Activated T-helper 1 cell treated with anti-CD3 and anti-CD28 coated beads, Interleukin-12 subunit alpha, Interleukin-12 subunit beta, Interleukin-2, Interleukin-4 antibody, amounts not matched to agents 30 ng/mL and 10 ng/mL and 1 ng/mL, durations not matched to agents 14 hours and 24 hours and 36 hours (primary cell): Measurements from ENCODE around the gene COL26A1. TPM values are rescaled to one million over a fixed set of nuclear protein-coding genes. Genes with fewer than 3 reads are reported as not detected.
"Not testable (repeated sequence)": the region's sequence is repeated elsewhere in the genome, so short reads cannot be mapped to it uniquely, and the experiment has no call there.

Experiments used
- DNase-seq: peaks from one replicate; pipeline ENCODE4 v3.0.0; 2021; ENCODE audit warnings: low spot score
- H3K27ac Mint-ChIP-seq: one replicate; pipeline ENCODE4 v1.8.0; 2021; ENCODE audit warnings: mild to moderate bottlenecking, mixed read lengths
- H3K27me3 Mint-ChIP-seq: one replicate; pipeline ENCODE4 v1.8.0; 2022; ENCODE audit warnings: mild to moderate bottlenecking, moderate library complexity, mixed read lengths; ENCODE audit not compliant: insufficient read depth
- H3K36me3 Mint-ChIP-seq: one replicate; pipeline ENCODE4 v1.8.0; 2021; ENCODE audit warnings: low read depth, mixed read lengths
- H3K4me1 Mint-ChIP-seq: one replicate; pipeline ENCODE4 v1.8.0; 2021; ENCODE audit warnings: low read depth, mixed read lengths
- H3K4me3 Mint-ChIP-seq: one replicate; pipeline ENCODE4 v1.8.0; 2021; ENCODE audit warnings: mild to moderate bottlenecking, moderate library complexity, mixed read lengths
- H3K9me3 Mint-ChIP-seq: one replicate; pipeline ENCODE4 v1.8.0; 2021; ENCODE audit warnings: mixed read lengths
- intact Hi-C: fragments of 100-400 bp; cut with micrococcal nuclease; formaldehyde crosslinking; loops from one replicate; pipeline ENCODE4 v1.15.1; 2024
- total RNA-seq: library from RNA; stranded (reverse); gene quantifications from 2 replicates; pipeline ENCODE4 v1.2.3, GENCODE V29; 2022

COL26A1 gene
- total RNA-seq, 1 donor from 2014 or later = not detected

GRCh38 chr7:101349300-101349699, 13.4 kb upstream of the COL26A1 start:
- H3K4me3 Mint-ChIP-seq, H3K27ac Mint-ChIP-seq, H3K27me3 Mint-ChIP-seq, H3K4me1 Mint-ChIP-seq, intact Hi-C loops, H3K9me3 Mint-ChIP-seq, H3K36me3 Mint-ChIP-seq, DNase-seq: not testable (repeated sequence)

GRCh38 chr7:101352920-101353308, 9.8 kb upstream of the COL26A1 start:
- Mint-ChIP-seq H3K27me3 (peaks cover 2% of the 10 kb centered on the region), H3K27ac (no peak overlapping the region), H3K9me3 (no peaks in the 10 kb centered on the region), H3K4me3 (no peak overlapping the region), H3K4me1 (no peaks in the 10 kb centered on the region), H3K36me3 (no peaks in the 10 kb centered on the region)
- DNase-seq = no peak
- intact Hi-C loops = no loop called here

GRCh38 chr7:101357433-101357832, 5.2 kb upstream of the COL26A1 start:
- no peak overlapping the region for H3K27ac Mint-ChIP-seq
- H3K4me1 Mint-ChIP-seq = no peaks in the 10 kb centered on the region
- H3K36me3 Mint-ChIP-seq = no peaks in the 10 kb centered on the region
- no peaks in the 10 kb centered on the region for H3K9me3 Mint-ChIP-seq
- H3K4me3 Mint-ChIP-seq = no peak overlapping the region
- H3K27me3 Mint-ChIP-seq = peaks cover 11% of the 10 kb centered on the region
- intact Hi-C loops = no loop called here
- no peak for DNase-seq

- no peaks in the 10 kb centered on the region for H3K9me3 Mint-ChIP-seq
- H3K27ac Mint-ChIP-seq = no peak overlapping the region
- intact Hi-C loops = no loop called here
- H3K4me3 Mint-ChIP-seq = no peak overlapping the region
- no peak for DNase-seq
- peaks cover 34% of the 10 kb centered on the region for H3K27me3 Mint-ChIP-seq
- no peaks in the 10 kb centered on the region for H3K4me1 Mint-ChIP-seq
- no peaks in the 10 kb centered on the region for H3K36me3 Mint-ChIP-seq
These were observed 590 bp downstream of the COL26A1 start for GRCh38 chr7:101363196-101363733.

GRCh38 chr7:101363734-101364374, 1.2 kb downstream of the COL26A1 start:
- Mint-ChIP-seq H3K27ac (no peak overlapping the region), H3K4me1 (no peaks in the 10 kb centered on the region), H3K4me3 (no peak overlapping the region), H3K27me3 (peaks cover 36% of the 10 kb centered on the region), H3K36me3 (no peaks in the 10 kb centered on the region), H3K9me3 (no peaks in the 10 kb centered on the region)
- DNase-seq = peak; percentile 54
- intact Hi-C loops = loop anchor here (1.0 kb wide), 3 partner anchors 47 to 143 kb away; no protein-coding TSS in a partner anchor

- Mint-ChIP-seq H3K27me3 (peaks cover 37% of the 10 kb centered on the region), H3K9me3 (no peaks in the 10 kb centered on the region), H3K4me3 (no peak overlapping the region), H3K4me1 (no peaks in the 10 kb centered on the region), H3K27ac (no peak overlapping the region), H3K36me3 (no peaks in the 10 kb centered on the region)
- intact Hi-C loops = no loop called here
- no peak for DNase-seq
These were observed 3.3 kb downstream of the COL26A1 start for GRCh38 chr7:101365956-101366355.

GRCh38 chr7:101367676-101368075, 5.0 kb downstream of the COL26A1 start:
- intact Hi-C loops = no loop called here

GRCh38 chr7:101368422-101369165, 5.9 kb downstream of the COL26A1 start:
- no peak overlapping the region for H3K4me3 Mint-ChIP-seq
- no peaks in the 10 kb centered on the region for H3K9me3 Mint-ChIP-seq
- intact Hi-C loops = no loop called here
- no peak overlapping the region for H3K27ac Mint-ChIP-seq
- no peaks in the 10 kb centered on the region for H3K36me3 Mint-ChIP-seq
- H3K27me3 Mint-ChIP-seq = peaks cover 33% of the 10 kb centered on the region
- DNase-seq = no peak
- H3K4me1 Mint-ChIP-seq = no peaks in the 10 kb centered on the region

More at GRCh38 chr7:101367676-101368075, 5.0 kb downstream of the COL26A1 start:
- DNase-seq = no peak
- no peaks in the 10 kb centered on the region for H3K4me1 Mint-ChIP-seq
- H3K4me3 Mint-ChIP-seq = no peak overlapping the region
- H3K27me3 Mint-ChIP-seq = peaks cover 33% of the 10 kb centered on the region
- H3K36me3 Mint-ChIP-seq = no peaks in the 10 kb centered on the region
- no peaks in the 10 kb centered on the region for H3K9me3 Mint-ChIP-seq
- no peak overlapping the region for H3K27ac Mint-ChIP-seq

- no peak for DNase-seq
- intact Hi-C loops = no loop called here
- no peaks in the 10 kb centered on the region for H3K36me3 Mint-ChIP-seq
- H3K4me1 Mint-ChIP-seq = no peaks in the 10 kb centered on the region
- H3K9me3 Mint-ChIP-seq = no peaks in the 10 kb centered on the region
- H3K27me3 Mint-ChIP-seq = peaks cover 20% of the 10 kb centered on the region
- no peak overlapping the region for H3K27ac Mint-ChIP-seq
- no peak overlapping the region for H3K4me3 Mint-ChIP-seq
These were observed 8.2 kb downstream of the COL26A1 start for GRCh38 chr7:101370836-101371235.

- no peaks in the 10 kb centered on the region for H3K9me3 Mint-ChIP-seq
- no peak for DNase-seq
- H3K4me3 Mint-ChIP-seq = no peak overlapping the region
- H3K27ac Mint-ChIP-seq = no peak overlapping the region
- intact Hi-C loops = no loop called here
- H3K27me3 Mint-ChIP-seq = peaks cover 5% of the 10 kb centered on the region
- no peaks in the 10 kb centered on the region for H3K36me3 Mint-ChIP-seq
- H3K4me1 Mint-ChIP-seq = no peaks in the 10 kb centered on the region
These were observed 11.3 kb downstream of the COL26A1 start for GRCh38 chr7:101373812-101374614.

- Mint-ChIP-seq H3K27me3 (peaks cover 6% of the 10 kb centered on the region), H3K4me3 (no peak overlapping the region), H3K27ac (no peak overlapping the region), H3K36me3 (no peaks in the 10 kb centered on the region), H3K4me1 (no peaks in the 10 kb centered on the region), H3K9me3 (no peaks in the 10 kb centered on the region)
- no peak for DNase-seq
- intact Hi-C loops = no loop called here
These were observed 12.3 kb downstream of the COL26A1 start for GRCh38 chr7:101374990-101375389.

GRCh38 chr7:101376601-101377000, 13.9 kb downstream of the COL26A1 start:
- H3K36me3 Mint-ChIP-seq = no peaks in the 10 kb centered on the region
- H3K4me3 Mint-ChIP-seq = no peak overlapping the region
- H3K4me1 Mint-ChIP-seq = no peaks in the 10 kb centered on the region
- H3K9me3 Mint-ChIP-seq = no peaks in the 10 kb centered on the region
- DNase-seq = no peak
- intact Hi-C loops = no loop called here
- H3K27ac Mint-ChIP-seq = no peak overlapping the region
- H3K27me3 Mint-ChIP-seq = peaks cover 8% of the 10 kb centered on the region
